Effector memory CD8-positive, alpha-beta T cell (primary cell): ENCODE results near the gene CEP295NL.
"Not testable (repeated sequence)": the region's sequence is repeated elsewhere in the genome, so short reads cannot be mapped to it uniquely, and the experiment has no call there.

Experiments used
- ATAC-seq: fragments of 150-1000 bp; cut with Tn5 transposase; replicated peaks from 2 replicates; pipeline ENCODE4 v1.10.0; 2021; ENCODE audit warnings: mild to moderate bottlenecking, moderate library complexity
- DNase-seq, 3 experiments: peaks; one replicate each; pipeline ENCODE4 v3.0.0; 2021
- H3K27ac Mint-ChIP-seq, 2 donors: one replicate each; pipeline ENCODE4 v1.8.0; 2022; ENCODE audit warnings: mild to moderate bottlenecking in 2 of 2, mixed read lengths in 2 of 2, moderate library complexity in 2 of 2
- H3K27me3 Mint-ChIP-seq, 2 donors: one replicate each; pipeline ENCODE4 v1.8.0; 2022; ENCODE audit warnings: mixed read lengths in 2 of 2
- H3K36me3 Mint-ChIP-seq: one replicate; pipeline ENCODE4 v1.8.0; 2022; ENCODE audit warnings: mild to moderate bottlenecking, moderate library complexity, mixed read lengths; ENCODE audit not compliant: insufficient read depth
- H3K4me1 Mint-ChIP-seq, 2 donors: one replicate each; pipeline ENCODE4 v1.8.0; 2022; ENCODE audit warnings: low read depth in 2 of 2, mixed read lengths in 2 of 2
- H3K4me3 Mint-ChIP-seq, 2 donors: one replicate each; pipeline ENCODE4 v1.8.0; 2022; ENCODE audit warnings: mild to moderate bottlenecking in 2 of 2, mixed read lengths in 2 of 2, moderate library complexity in 2 of 2
- H3K9me3 Mint-ChIP-seq, 2 donors: one replicate each; pipeline ENCODE4 v1.8.0; 2022; ENCODE audit warnings: mixed read lengths in 2 of 2

Gene CEP295NL

DNA sequence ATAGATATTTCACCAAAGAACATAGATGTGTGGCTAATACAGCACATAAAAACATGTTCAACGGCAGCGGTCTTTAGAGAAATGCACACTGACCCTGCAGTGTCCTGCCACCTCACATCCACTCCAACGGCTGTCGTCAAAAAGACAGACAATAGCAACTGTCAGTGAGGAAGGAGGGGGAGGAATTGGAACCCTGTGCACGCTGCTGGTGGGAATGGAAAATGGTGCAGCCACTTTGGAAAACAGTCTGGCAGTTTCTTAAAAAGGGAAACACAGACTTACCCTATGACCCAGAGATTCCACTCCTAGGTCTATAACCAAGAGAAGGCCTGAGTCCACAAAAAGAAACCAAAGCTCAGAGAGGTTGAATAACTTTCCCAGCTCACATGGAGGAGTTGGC is 7.7 kb downstream of the CEP295NL start:
- no peak for DNase-seq
- Mint-ChIP-seq H3K27me3 (peaks cover 16 to 45% of the 10 kb centered on the region in 2 donors), H3K27ac (no peak overlapping the region)

DNA sequence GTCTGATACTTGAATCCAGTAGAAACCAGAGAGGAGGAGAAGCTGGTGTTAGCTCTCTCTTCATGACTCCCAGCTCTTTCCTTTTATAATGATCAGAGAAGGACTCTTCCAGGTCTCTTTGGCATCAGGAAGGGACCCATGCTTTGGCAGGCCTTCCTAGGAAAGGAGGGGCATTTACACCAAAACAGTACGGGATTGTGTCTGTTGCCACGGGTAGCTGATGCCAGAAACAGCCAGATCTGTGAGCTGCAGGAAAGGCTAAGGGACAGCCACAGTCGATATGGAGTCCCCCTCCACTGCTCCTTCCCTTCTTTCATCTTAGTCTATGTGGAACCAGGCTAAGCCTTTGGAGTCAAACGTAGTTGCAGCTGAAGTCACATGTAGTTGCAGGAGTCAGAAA is 9.3 kb downstream of the CEP295NL start:
- H3K36me3 Mint-ChIP-seq: no peaks in the 10 kb centered on the region
- DNase-seq: no peak
- no peak overlapping the region for H3K4me3 Mint-ChIP-seq
- no peaks in the 10 kb centered on the region for H3K9me3 Mint-ChIP-seq
- H3K27me3 Mint-ChIP-seq: peaks cover 21 to 31% of the 10 kb centered on the region in 2 donors
- no peak overlapping the region for H3K27ac Mint-ChIP-seq
- ATAC-seq: no peak
- H3K4me1 Mint-ChIP-seq: peaks cover 1 to 11% of the 10 kb centered on the region in 2 donors

More for the DNA sequence above, 7.7 kb downstream of the CEP295NL start:
- H3K9me3 Mint-ChIP-seq: no peaks in the 10 kb centered on the region
- no peak for ATAC-seq
- H3K36me3 Mint-ChIP-seq: no peaks in the 10 kb centered on the region
- no peak overlapping the region for H3K4me3 Mint-ChIP-seq
- peaks cover 1 to 7% of the 10 kb centered on the region in 2 donors for H3K4me1 Mint-ChIP-seq

DNA sequence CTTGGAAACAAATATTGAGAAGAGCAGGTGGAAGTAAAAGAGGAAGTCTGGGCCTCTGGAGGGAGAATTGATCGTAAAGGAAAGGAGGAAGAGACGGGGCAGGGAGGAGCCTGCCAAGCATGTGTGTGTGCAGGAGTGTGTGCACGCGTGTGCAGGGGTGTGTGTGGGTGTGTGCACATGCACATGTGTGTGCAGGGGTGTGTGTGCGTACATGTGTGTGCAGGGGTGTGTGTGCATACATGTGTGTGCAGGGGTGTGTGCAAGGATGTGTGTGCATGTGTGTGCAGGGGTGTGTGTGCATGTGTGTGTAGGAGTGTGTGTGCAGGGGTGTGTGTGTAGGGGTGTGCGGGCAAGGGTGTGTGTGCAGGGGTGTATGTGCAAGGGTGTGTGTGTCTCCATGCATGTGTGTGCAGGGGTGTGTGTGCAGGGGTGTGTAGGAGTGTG is 10.0 kb downstream of the CEP295NL start:
- H3K4me3 Mint-ChIP-seq: no peak overlapping the region
- H3K9me3 Mint-ChIP-seq: no peaks in the 10 kb centered on the region
- H3K36me3 Mint-ChIP-seq: no peaks in the 10 kb centered on the region
- H3K27me3 Mint-ChIP-seq: peaks cover 23 to 31% of the 10 kb centered on the region in 2 donors
- DNase-seq: no peak
- no peak for ATAC-seq
- no peak overlapping the region for H3K27ac Mint-ChIP-seq
- peaks cover 1 to 11% of the 10 kb centered on the region in 2 donors for H3K4me1 Mint-ChIP-seq

DNA sequence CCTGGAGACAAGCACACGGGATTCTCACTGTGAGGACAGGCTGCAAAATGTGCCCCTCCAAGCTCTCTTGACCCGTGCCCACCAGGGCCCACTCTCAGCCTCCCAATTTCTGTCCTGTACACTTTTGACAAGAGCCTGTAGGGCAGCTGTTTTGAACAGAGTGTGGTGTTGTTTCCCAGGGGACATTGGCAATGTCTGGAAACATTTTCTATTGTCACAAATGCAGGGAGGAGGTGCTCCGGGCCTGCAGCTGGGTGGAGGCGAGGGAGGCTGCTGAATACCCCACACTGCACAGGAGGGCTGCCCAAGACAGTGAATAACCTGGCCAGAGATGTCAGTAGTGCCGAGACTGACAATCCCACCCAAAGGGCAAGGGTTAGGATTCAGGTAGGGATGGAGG is 10.5 kb downstream of the CEP295NL start:
- H3K27ac Mint-ChIP-seq: peak overlapping the region in 1 of 2 donors; percentile 31
- DNase-seq: no peak

DNA sequence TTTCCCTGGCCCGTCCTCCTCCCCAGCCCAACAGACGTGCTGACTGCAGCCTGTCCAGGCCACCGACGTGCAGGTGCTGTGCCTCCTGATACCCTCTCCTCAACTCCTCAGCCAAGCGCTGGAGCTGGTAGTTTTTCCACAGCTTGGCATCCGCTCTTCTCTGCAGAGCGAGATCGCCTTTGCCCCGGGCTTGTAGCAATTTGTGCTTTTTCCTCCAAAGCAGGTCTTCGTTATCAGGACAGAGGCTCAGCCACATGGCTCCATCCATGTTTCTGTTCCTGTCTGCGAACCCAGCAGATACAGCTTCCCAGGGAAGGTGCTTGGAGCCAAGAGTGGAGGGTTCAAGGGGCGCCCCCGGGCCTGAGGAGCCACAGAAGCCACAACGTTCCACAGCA is 10.9 kb downstream of the CEP295NL start:
- peak overlapping the region; percentile 31 to 67 for H3K27ac Mint-ChIP-seq
- H3K4me1 Mint-ChIP-seq: peaks cover 1 to 11% of the 10 kb centered on the region in 2 donors
- peaks cover 23 to 31% of the 10 kb centered on the region in 2 donors for H3K27me3 Mint-ChIP-seq
- H3K9me3 Mint-ChIP-seq: no peaks in the 10 kb centered on the region
- H3K4me3 Mint-ChIP-seq: no peak overlapping the region
- no peak for ATAC-seq
- no peak for DNase-seq
- H3K36me3 Mint-ChIP-seq: no peaks in the 10 kb centered on the region

More for the DNA sequence above, 10.5 kb downstream of the CEP295NL start:
- no peak for ATAC-seq
- no peaks in the 10 kb centered on the region for H3K36me3 Mint-ChIP-seq
- H3K4me1 Mint-ChIP-seq: peaks cover 1 to 11% of the 10 kb centered on the region in 2 donors
- no peak overlapping the region for H3K4me3 Mint-ChIP-seq
- H3K9me3 Mint-ChIP-seq: no peaks in the 10 kb centered on the region
- H3K27me3 Mint-ChIP-seq: peaks cover 23 to 31% of the 10 kb centered on the region in 2 donors

DNA sequence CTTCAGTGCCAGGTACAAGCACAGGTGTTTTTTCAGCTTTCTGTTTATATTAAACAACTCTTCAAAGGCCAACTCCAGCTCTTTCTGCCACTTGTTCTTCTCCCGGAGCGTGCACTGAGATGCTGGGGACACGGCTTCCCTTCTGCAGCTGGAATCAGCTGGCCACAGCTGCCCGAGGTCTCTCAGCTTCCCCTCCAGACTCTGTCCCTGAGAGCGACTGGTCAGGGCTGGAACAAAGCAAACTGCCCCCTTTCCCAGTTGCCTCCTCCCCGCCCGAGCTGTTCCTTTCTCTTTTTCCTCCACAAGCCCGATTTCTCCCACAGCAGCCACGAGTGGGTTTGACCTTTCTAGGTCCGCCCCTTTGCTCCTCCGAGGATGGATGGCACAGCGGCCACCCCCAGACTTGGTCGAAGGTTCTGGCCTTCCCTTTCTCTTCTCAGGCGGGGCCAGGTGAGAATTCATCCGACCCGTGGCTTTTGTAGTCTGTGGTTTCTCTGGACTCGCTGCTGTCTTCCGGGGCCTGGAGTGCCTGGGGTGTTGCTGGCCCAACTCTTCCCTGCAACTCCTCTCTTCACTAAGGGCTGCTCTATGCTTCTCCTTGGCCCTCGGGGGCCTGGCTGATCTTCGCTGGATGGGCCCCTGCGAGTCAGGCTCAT is 11.5 kb downstream of the CEP295NL start:
- H3K9me3 Mint-ChIP-seq: no peaks in the 10 kb centered on the region
- peak overlapping the region; percentile 39 to 67 for H3K27ac Mint-ChIP-seq
- H3K27me3 Mint-ChIP-seq: peaks cover 27 to 34% of the 10 kb centered on the region in 2 donors
- H3K36me3 Mint-ChIP-seq: no peaks in the 10 kb centered on the region
- no peak overlapping the region for H3K4me3 Mint-ChIP-seq
- ATAC-seq (no peak), DNase-seq (no peak)
- H3K4me1 Mint-ChIP-seq: peaks cover 1 to 11% of the 10 kb centered on the region in 2 donors

DNA sequence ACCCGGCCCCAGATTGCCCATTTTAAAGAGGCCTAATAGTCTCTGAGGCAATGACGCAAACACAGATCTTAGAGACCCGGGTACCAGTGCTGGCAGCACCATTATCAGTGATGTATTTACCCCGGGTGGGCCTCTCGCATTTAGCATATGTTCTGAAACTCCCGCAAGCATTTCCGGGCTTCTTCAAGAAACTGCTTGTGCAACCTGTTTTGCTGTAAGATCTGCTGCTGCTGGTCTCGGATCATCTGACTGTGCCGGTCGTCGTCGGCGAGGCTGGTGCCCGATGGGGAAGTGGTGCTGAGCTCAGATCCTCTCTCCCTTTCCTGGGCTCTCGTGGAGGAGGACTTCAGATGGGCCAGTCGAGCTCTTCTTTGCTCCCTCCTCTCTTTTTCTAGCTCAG is 12.5 kb downstream of the CEP295NL start:
- ATAC-seq: peak; percentile 79
- Mint-ChIP-seq H3K4me1 (peaks cover 1 to 11% of the 10 kb centered on the region in 2 donors), H3K9me3 (no peaks in the 10 kb centered on the region), H3K36me3 (no peaks in the 10 kb centered on the region), H3K27me3 (peaks cover 31 to 34% of the 10 kb centered on the region in 2 donors), H3K27ac (peak overlapping the region in 1 of 2 donors; percentile 39), H3K4me3 (peak overlapping the region; percentile 15 to 29)
- DNase-seq: peak; percentile 6 to 22 (median 16)

DNA sequence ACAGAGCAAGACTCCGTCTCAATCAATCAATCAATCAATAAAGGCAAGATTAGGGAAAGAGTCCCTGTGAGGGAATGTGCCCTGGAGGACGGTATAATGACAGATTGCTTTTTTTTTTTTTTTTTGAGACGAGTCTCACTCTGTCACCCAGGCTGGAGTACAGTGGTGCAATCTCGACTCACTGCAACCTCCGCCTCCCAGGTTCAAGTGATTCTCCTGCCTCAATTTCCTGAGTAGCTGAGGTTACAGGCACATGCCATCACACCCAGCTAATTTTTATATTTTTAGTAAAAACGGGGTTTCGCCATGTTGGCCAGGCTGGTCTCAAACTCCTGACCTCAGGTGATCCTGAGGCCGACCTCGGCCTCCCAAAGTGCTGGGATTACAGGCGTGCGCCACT is 12.9 kb downstream of the CEP295NL start:
- Mint-ChIP-seq H3K4me3 (peak overlapping the region in 1 of 2 donors; percentile 15), H3K27ac (peak overlapping the region in 1 of 2 donors; percentile 39), H3K4me1 (peaks cover 1 to 11% of the 10 kb centered on the region in 2 donors), H3K27me3 (peaks cover 31 to 38% of the 10 kb centered on the region in 2 donors)
- not testable (repeated sequence) for DNase-seq, H3K9me3 Mint-ChIP-seq, H3K36me3 Mint-ChIP-seq
- ATAC-seq: peak; percentile 24

DNA sequence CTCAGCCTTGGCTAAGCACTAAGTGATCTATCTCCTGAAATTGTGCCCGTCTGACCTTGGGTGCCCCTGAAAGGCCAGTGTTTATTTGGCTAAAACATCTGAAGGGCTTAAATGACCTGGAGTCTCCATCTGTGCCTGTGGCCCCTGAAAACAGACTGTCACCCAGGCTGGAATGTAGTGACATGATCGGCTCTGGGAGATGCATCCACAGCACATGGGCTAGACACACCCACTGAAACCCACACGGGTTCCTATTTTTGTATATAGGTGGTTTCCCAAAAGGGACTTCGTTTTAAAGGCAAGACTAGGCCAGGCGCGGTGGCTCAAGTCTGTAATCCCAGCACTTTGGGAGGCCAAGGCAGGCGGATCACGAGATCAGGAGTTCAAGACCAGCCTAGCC is 13.5 kb downstream of the CEP295NL start:
- Mint-ChIP-seq H3K4me3 (peak overlapping the region in 1 of 2 donors; percentile 27), H3K36me3 (no peaks in the 10 kb centered on the region), H3K27ac (no peak overlapping the region), H3K27me3 (peaks cover 31 to 43% of the 10 kb centered on the region in 2 donors), H3K9me3 (no peaks in the 10 kb centered on the region), H3K4me1 (peaks cover 1 to 11% of the 10 kb centered on the region in 2 donors)
- ATAC-seq: peak; percentile 46
- no peak for DNase-seq

DNA sequence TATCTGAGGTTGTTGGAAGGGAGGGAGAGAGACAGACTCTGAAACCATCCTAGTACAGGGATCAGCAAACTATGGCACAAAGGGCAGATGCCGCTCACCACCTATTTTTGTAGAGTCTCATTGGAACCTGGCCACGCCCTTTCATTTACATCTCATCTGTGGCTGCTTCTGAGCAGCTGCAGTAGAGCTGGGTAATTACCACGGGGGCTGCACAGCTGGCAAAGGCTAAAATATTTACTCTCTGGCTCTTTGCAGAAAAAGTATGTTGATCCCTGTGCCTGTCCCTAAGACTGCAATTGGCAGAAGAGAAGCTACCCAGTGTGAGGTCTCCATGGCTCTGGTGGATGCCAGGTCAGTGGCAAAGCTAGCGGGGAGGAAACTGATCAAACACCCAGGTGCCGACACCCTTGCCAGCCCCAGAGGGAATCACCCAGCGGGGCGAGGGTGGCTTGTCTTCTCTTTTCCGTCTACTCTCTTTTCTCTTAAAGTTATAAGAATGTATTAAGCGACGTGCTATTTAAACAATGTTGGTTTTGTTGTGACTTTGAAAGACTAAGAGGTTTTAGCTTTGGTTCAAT is 14.0 kb downstream of the CEP295NL start:
- H3K27ac Mint-ChIP-seq: no peak overlapping the region
- H3K27me3 Mint-ChIP-seq: peaks cover 31 to 47% of the 10 kb centered on the region in 2 donors
- no peaks in the 10 kb centered on the region for H3K9me3 Mint-ChIP-seq
- no peak overlapping the region for H3K4me3 Mint-ChIP-seq
- ATAC-seq: no peak
- H3K4me1 Mint-ChIP-seq: peaks cover 1 to 11% of the 10 kb centered on the region in 2 donors
- DNase-seq: no peak
- H3K36me3 Mint-ChIP-seq: no peaks in the 10 kb centered on the region

DNA sequence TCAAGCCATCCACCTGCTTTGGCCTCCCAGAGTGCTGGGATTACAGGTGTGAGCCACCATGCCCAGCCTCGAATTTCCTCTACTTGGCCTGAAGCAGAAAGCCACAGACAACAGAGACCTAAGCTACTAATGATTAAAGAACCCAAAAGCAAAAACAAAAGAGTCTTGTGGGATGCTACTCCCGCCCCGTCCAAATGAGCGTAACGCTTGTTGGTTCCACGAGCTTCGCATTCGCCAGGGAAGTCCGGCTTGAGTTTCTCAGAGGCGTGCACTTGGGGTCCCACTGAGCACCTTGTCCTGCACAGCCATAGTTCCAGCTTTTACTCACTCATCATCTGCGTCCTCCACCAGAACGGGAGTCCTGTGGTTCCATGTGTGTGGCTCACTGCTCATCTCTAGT is 16.0 kb downstream of the CEP295NL start:
- no peak for ATAC-seq
- H3K4me1 Mint-ChIP-seq: peaks cover 5 to 11% of the 10 kb centered on the region in 2 donors
- no peaks in the 10 kb centered on the region for H3K9me3 Mint-ChIP-seq
- H3K36me3 Mint-ChIP-seq: no peaks in the 10 kb centered on the region
- no peak for DNase-seq
- H3K4me3 Mint-ChIP-seq: no peak overlapping the region
- no peak overlapping the region for H3K27ac Mint-ChIP-seq
- H3K27me3 Mint-ChIP-seq: peaks cover 43 to 58% of the 10 kb centered on the region in 2 donors

DNA sequence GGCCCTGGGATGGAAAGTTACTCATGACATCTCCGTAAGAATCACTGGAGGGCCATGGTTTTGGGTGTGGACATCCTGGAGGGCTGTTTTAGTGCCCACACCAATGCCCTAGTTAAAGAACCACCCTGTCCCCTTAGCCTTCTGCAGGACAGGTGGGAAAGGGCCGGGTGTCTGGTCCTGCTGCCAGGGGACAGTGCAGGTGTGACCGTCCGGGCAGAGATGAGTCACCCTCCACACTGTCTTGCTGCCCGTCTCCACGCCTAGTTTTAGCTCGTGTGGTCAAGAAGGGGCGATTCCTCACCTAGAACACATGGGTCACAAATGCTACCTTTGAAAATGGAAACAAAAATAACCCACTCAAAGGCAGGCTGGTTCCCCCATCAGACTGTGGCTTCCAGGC is 17.0 kb downstream of the CEP295NL start:
- Mint-ChIP-seq H3K27ac (no peak overlapping the region), H3K9me3 (no peaks in the 10 kb centered on the region), H3K4me1 (peaks cover 3 to 9% of the 10 kb centered on the region in 2 donors), H3K4me3 (no peak overlapping the region), H3K36me3 (no peaks in the 10 kb centered on the region), H3K27me3 (peaks cover 38 to 58% of the 10 kb centered on the region in 2 donors)
- DNase-seq (no peak), ATAC-seq (no peak)

DNA sequence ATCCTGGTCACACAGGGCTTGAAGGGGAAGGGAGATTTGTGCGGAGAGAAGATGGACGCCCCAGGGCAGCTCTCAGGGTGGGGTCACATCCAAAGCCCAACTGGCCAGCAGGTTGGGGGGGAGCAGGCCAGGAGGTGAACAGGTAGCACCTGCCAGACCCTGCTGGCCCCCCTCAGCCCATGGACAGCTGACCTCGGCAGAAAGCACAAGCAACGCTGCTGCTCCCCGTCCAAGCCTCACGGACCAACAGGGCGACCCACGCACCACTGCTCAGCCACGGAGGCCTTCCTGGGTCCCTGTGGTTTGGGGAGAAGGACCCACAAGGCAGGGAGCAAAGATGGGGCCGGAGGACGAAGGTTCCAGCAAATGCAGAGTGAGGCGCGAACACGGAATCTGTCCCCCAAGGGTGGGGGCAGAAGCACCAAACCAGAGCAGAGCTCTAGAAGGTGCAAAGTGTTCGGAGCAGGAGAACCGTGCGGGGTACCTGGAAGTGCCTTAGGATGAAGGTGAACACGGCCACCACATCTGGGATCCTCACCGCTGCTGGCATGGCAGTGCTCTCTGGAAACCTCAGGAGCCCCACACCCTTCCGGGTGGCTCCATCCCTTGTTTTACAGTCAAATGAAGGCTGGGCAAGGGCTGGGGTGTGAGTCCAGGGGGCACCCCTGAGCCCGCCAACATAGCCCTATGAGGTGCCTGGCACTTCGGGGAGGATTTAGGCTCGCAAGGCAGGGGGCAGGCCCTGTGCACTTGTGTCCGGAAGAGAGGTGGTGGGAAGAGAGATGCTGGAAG is 17.9 kb downstream of the CEP295NL start:
- Mint-ChIP-seq H3K4me1 (peaks cover 4 to 6% of the 10 kb centered on the region in 2 donors), H3K4me3 (no peak overlapping the region), H3K9me3 (no peaks in the 10 kb centered on the region), H3K27ac (no peak overlapping the region), H3K36me3 (no peaks in the 10 kb centered on the region), H3K27me3 (peaks cover 37 to 64% of the 10 kb centered on the region in 2 donors)
- no peak for ATAC-seq
- DNase-seq: no peak
